Hematopoietic multipotent progenitor cell treated with erythropoietin and hydrocortisone succinate and interleukin-3 and kit ligand, for 17 days (in vitro differentiated cells): ENCODE results near the gene MARS1.

Experiments
- DNase-seq: peaks from one replicate; pipeline ENCODE4 v3.0.0-alpha.2; 2015; ENCODE audit warnings: low spot score

MARS1 gene

GRCh38 chr12:57518176-57518919 is 30.5 kb downstream of the MARS1 start:
- DNase-seq, result peak; percentile 39

DNA sequence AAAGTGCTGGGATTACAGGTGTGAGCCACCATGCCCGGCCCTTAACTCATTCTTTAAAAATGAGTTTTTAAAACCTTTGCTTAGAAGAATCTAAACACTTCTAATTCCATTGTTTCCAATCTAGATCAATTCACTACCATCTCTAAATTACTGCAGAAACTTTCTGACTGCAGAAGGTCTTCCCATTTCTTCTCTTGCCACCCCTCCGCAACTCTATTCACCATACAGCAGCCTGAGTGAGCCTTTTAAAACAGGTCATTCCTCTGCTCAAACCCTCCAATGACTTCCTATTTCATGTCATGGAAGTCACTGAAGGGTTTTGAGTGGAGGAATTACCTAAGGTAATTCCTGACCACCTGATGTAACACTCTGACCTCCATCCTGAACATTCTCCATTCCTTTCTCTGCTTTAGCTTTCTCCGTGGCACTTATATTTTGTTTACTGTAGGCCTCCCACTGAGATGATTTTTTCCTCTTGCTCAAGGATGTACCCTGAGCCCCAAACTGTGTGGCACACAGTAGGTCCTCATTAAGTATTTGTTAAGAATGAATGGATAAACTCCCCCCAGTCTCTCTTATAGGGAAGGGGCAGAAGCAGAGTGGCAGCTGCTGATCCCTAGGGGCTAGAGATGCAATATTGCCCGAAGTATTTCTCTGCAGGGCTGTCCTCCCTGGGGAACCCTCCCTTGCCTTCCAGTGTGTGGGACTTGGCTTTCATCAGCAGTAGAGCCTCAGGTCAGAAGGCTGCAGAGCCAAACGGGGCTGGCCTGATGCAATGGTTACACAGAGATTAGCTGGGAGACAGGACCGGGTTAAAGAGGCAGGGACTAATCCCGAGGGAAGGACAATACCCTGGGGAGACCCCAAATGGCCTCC is 31.3 kb downstream of the MARS1 start:
- DNase-seq, result peak; percentile 44

DNA sequence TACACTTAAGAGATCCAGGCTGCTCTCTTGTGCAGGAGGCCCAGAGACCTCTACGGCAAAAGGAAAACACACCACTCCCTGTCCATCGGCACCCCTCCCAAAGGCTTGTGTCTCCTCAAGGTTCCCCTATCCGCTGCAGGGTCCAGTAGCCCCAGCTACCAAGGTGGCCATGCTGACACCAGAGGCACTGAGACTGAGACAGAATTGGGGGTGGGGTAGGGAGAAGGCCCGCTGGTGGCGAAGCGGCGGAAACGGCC is 31.9 kb downstream of the MARS1 start:
- no peak for DNase-seq

DNA sequence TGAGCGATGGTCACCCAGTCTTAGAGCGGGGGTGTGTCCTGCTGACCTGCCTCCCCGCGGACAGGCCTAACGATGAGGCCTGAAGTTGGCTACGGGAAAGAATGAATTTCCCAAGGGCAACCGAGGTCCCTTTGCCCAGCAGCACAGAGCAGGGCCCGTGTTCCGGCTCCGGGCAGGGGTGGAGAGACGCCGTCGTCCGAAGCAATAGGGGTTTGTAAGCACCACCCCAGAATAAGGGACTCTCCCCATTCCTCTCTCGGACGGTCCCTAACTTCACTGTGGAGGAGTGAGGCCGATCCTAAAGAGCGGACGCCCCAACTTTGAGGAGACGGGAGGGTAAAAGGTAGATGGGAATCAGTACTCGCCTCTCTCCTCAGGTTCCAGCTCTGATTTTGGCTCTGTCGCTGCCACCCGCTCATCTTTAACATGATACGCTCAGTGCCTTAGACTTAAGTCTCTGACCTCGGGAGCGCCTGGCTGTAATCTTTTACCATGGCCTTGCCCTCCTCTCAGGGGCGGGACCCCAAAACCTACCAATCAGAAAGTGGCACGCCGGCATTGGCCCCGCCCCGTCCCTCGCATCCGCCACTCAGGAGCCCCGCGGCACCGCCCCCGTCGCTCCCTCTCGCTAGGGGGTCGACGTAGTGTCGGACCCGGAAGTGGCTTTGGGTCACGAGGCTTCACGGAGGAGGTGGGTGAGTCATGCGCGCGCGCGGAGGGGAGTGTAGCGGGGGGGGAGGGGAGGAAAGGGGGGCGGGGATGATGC is 32.4 kb downstream of the MARS1 start, which contains the start of gene DDIT3:
Gene DDIT3 (minus strand): TSS at position 462 of the 766 bp plus-strand sequence. CDS start 3,108 bp downstream, outside the sequence.
- peak; percentile 99 for DNase-seq

DNA sequence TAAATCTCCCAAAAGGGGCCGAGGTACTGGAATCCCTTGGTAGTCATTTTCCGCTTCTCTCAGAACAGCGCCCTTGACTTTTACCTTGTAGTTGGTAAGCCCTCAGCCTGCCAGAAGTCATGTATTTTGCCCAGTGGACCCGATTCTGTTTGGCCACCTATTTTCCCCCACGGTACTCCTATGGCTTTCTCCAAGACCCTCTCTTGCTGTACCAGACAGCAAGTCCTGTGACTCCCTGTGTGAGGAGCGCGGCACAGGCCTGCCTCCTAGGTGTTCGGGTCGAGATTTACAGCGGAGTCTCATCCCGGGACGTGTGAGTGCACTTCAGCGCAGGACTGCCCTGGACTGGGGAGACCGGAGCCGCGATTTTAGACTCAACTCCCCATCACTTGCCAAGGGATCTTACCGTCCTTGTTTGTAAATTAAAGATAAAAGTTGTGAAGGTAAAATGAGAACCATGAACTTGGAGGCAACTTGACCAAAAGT is 33.7 kb downstream of the MARS1 start:
- no peak for DNase-seq

- DNase-seq, result peak; percentile 97
Measured at GRCh38 chr12:57522011-57522886, 34.4 kb downstream of the MARS1 start, which contains the start of gene MBD6. MBD6 (plus strand) TSS chr12:57522824; CDS start chr12:57524304, 1,480 bp downstream.

- DNase-seq, result peak; percentile 74
Measured at GRCh38 chr12:57522887-57523705, 35.2 kb downstream of the MARS1 start.

- no peak for DNase-seq
Measured at GRCh38 chr12:57523706-57524614, 36.1 kb downstream of the MARS1 start.

GRCh38 chr12:57524814-57525614 is 37.1 kb downstream of the MARS1 start:
- DNase-seq, result no peak

GRCh38 chr12:57525615-57526383 is 37.9 kb downstream of the MARS1 start:
- DNase-seq, result no peak

DNA sequence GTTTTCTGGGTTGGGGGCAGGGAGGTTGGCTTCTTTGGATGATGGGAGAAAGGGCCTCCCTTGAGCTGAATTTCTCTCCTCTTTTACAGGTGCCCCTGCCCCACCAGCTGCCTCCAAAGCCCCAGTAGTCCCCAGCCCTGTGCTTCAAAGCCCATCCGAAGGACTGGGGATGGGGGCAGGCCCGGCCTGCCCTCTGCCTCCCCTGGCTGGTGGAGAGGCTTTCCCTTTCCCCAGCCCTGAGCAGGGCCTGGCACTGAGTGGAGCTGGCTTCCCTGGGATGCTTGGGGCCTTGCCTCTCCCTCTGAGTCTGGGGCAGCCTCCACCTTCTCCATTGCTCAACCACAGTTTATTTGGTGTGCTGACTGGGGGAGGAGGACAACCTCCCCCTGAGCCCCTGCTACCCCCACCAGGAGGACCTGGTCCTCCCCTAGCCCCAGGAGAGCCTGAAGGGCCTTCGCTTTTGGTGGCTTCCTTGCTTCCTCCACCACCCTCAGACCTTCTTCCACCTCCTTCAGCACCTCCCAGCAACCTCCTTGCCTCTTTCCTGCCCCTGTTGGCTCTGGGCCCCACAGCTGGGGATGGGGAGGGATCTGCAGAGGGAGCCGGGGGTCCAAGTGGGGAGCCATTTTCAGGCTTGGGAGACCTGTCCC is 38.7 kb downstream of the MARS1 start:
- no peak for DNase-seq

DNA sequence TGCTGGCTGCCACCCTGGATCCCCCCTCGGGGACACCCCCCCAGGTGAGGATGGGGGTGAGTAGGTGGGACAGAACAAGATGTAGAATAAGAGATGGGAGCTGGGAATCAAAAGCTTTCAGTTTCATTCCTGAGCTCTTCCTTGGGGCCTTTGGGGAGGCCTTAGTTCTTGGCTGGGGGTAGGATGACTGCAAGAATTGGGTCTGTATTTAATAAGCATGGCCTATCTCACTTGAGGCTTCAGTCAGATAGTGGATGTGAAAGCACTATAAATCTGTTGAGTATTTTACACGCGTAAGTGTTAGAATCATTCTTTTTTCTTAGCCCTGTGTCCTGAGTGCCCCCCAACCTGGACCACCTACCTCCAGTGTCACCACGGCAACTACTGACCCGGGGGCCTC is 39.3 kb downstream of the MARS1 start:
- no peak for DNase-seq

- no peak for DNase-seq
Measured at GRCh38 chr12:57528176-57528575, 40.3 kb downstream of the MARS1 start.

- DNase-seq, result no peak
Measured at GRCh38 chr12:57528831-57529555, 41.1 kb downstream of the MARS1 start.

- no peak for DNase-seq
Measured at GRCh38 chr12:57529831-57530230, 42.0 kb downstream of the MARS1 start.

DNA sequence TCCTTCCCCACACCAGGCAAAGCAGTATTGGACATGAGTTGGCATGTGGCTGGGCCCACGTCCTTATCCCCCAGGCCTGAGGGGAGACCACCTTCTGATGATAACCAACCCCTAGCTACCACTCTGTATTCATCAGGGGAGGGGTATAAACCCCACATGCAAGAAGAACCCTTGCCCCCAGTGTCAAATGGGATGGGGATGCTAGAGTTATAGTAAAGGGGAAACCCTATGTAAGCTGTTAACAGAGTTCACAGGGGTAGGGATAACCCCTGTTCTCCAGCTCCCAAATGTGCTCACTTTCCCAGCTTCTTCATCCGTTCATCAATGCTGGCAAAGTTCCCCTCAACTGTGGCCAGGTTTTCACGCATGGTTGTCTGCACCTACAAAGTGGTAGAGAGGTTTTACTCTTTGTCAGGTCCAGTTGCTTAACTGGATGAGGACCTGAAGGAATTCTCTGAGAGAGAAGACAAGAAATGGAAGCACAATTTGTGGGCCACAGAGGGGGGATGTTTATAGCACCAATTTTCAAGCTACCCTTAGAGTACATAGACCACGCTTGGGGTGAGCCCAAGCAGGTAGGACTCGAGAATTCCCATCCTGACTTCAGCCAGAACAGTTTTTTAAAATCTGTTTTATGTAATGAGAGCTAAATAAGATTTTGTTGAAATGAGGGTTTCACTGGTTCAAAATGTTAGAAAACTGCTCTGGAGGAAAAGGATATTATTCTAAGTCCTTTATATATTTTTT is 42.7 kb downstream of the MARS1 start:
- DNase-seq, result no peak
